ENCODE measurements around the gene RIC1.
"Not testable (repeated sequence)": the region's sequence is repeated elsewhere in the genome, so short reads cannot be mapped to it uniquely, and the experiment has no call there.

Gene RIC1

DNA sequence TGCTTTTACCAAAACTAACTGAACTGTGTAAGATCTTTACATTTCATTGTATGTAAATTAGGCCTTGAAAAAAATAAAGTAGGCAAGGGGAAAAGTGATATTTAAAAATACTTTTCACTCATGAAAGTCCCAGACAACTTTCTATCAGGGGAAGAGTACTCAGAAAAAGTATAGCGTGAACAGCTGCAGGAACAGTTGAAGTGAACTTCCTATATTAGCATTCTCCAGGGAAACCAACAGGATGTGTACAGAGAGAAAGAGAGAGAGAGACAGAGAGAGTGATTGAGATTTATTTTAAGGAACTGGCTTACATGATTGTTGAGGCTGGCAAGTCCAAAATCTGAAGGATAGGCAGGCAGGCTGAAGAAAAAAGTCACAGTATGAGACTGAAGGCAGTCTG, 162.0 kb downstream of the RIC1 start:
- DNase-seq = no peak

DNA sequence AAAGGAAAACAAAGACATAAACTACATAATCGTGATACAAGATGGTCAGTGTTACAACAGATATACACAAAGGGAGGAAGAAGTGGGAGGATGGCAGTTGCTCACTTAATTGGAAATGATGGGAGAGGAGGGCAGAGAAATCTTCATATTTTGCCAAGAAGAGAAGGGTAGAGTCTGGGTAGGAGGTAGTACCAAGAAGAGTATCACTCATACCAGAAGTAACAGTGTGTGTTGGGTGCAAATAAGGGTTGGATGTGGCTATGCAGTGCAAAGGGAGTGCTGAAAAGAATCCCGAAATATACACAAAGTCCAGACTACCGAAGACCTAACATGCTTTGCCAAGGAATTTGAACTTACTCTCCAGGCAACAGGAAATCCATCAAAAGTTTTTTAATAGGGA, 163.0 kb downstream of the RIC1 start:
- DNase-seq = no peak

DNA sequence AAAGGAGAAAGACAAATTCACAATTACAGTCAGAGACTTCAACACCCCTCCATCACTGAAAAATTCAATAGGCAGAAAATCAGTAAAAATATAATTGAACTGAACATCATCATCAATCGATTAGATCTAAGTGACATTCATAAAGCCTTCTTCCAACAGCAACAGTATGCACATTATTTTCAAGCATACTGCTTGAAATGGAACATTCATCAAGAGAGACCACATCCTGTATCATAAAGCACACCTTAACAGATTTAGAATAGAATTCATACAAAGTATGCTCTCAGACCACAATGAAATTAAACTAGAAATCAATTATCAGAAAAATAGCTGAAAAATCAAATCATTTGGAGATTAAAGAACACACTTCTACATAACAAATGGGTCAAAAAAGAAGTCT, 164.9 kb downstream of the RIC1 start:
- no peak for DNase-seq

DNA sequence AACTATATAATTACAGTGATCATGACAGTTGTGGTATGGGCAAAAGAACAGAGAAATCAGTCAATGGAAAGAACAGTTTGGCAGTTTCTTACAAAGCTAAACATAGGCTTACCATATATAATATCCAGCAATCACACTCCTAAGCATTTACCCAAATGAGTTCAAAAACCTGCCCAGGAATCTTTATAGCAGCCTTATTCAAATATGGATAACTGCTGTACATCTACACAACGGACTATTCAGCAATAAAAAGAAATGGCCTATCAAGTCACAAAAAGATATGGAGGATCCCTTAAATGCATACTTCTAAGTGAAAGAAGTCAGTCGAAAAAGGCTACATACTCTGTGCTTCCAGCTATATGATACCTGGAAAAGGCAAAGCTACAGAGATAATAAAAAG, 167.4 kb downstream of the RIC1 start:
- no peak for DNase-seq

DNA sequence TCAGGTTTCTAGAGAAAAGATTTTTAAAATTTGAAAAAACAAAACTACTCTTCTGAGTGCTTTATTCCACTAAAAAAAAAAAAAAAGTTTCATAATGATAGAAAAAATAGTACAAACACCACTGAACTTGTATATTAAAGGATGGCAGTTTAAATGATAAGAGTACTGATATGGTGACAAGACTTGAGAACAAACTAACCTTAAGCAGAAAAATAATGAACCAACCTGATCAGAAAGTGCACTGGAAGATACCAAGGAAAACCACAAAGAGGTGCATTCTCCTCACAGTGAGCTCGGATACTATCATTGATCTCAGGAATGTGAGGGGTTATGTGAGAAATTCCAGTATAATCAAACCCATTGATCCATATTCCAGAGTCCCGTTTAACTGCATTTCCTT, 169.7 kb downstream of the RIC1 start:
- DNase-seq = no peak

DNA sequence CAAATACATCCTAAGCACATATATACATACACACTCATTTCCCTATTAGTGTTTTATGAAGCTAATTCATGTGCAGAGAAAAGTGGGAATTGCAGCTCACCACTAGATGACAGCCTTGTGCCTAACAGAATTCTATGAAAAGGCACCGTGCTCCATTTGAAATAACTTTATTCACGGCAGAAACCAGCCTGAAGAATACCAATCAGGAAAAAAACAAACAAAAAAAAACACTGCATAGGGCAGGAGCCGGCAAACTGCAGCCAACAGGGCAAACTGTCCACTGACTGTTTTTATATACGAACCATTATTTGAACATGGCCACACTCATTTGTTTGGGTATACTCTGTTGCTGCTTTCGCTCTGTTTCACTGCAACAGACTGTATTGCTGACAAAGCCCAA, 170.4 kb downstream of the RIC1 start:
- DNase-seq = peak; percentile 28

DNA sequence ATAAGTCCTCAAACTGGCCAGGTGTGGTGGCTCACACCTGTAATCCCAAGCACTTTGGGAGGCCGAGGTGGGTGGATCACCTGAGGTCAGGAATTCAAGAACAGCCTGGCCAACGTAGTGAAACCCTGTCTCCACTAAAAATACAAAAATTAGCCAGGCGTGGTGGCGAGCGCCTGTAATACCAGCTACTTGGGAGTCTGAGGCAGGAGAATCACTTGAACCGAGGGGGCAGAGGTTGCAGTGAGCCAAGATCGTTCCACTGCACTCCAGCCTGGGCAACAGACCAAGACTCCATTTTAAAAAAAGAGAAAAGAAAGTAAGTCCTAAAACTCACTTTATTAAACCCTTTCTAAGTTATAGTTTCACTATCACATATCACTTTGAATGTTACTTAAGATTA, 171.5 kb downstream of the RIC1 start:
- DNase-seq = not testable (repeated sequence)

DNA sequence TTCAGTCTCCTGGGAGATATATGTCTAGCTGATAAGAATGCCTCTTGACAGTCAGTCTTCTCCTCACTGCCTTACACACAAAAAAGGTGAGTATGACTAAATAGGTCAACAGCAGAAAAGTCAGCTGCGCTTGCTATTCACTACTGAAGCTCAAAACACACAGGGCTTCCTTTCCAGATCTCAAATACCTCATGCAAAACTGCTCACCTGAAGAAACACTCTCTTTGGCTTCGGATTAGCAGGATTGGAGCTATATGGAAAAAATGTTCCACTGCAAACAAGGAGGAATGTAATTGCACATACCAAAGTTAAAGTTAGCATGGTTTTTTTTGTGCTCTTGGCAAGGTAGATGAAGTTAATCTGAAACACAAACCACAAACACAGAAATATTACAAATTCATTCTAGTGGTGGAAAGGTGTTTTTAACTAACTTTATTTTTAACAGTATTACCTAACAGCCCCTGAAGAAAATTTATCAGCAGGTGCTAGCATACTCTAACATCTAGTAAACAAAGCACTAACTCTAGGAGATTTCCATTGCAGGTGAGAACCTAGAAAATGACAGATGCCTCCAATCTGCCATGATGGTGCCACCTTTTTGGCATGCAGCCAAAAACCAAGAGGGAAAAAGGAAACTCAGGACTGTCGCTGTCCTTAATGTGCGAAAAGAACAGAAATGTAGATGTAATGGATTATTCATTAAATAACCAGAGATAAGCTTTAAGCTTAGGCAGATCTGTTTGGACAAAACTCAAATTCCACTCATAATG, 172.2 kb downstream of the RIC1 start:
- DNase-seq = no peak

DNA sequence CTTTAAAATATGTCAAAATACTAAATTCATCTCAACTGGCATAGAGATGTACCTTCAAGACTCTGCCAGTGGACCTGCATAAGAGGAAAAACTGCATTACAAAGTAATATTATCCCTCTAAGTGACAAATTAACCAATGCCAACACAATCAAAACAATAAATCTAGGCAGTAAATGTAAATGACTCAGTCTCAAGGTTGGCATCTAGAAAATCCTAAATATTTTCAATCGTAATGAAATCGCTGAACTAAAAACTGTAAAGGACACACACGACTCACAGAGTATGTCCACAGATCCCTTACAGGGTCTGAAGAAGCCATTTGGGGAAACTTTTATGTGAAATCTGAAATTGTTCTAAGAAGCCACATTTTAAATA, 172.8 kb downstream of the RIC1 start:
- no peak for DNase-seq

DNA sequence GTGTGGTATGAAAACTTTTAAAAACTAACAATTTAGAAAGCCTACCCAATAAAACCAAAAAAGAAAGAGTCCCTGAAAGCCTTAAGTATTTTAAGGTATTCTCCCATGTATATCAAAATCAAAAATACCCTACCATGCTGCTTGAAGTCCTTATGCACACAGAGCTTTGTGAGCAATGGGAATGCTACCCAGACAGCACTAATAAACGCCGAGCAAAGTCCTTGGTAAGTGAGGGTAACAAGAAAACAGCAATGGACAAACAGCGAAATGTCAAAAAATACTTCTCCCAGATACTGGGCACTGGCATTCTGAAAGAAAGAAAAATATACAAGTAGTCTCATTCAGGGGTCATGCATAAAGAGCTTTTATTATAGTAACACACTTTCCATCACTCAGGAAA, 176.6 kb downstream of the RIC1 start:
- DNase-seq = no peak

DNA sequence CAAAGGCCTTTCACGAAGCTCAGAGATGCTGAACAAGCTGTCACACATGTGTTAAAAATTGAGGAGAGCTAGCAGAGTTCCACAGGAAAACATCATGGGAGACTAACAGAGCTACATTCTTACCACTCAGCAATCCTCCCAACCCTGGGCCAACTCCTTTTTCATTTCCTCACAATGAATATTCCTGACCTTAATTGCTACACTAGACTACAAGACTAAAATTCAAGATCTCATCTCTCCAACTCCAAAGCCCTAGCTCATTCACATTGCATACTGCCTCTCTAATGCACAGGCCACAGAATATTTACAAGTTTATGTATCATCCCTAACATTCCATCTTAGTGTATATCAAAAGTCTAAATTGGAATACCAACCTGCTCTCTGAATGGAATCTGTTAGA, 182.8 kb downstream of the RIC1 start:
- no peak for DNase-seq

DNA sequence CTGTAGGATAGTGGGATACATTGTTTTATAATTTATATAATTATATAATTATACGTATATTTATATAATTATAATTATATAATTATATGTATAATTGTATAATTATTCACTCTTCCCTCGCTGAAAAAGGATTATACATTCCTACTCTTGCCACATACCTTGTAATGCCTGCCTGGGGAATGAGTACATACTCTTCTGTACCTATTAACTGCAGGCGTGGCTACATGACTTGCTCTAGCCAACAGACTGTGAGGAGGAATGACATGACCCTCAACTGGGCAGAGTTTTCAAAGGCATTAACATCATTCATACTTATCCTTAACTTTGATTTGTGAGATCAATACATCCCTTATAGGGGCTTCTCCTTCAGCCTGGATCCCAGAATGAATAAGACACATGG, 184.9 kb downstream of the RIC1 start:
- peak; percentile 0 for DNase-seq

DNA sequence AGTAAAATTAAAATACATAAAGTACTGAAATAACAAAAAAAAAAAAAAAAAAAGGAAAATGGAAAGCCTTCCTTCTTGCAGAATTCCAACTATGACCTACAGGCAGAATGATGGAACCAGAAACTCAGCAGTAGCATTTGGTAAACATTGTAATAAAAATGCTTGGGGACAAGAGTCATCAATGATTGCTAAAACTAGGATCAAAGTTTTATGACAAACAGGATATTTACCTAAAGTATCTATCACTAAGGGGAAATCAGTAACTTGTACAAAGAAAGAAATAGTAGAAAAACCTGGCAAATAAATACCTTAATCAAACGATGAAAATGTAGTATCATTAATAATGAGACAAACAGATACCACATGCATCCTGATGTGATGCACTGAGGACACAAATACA, 186.6 kb downstream of the RIC1 start:
- DNase-seq = no peak

DNA sequence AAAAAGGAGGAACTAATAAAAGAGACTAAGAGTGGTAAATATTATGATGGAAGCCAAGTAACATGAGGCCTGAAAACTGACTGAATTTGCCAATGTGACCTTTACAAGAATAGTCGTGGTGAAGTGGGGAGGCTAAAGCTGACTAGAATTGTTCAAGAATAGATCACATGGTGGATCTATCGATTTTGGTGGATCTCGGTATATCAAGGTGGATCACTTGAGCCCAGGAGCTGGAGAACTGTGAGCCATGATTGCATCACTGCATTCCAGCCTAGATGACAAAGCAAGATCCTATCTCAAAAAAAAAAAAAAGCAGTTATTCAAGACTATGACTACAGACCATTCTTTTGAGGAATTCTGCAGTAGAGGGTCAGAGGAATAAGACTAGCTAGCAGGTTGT, 189.0 kb downstream of the RIC1 start:
- DNase-seq = no peak

DNA sequence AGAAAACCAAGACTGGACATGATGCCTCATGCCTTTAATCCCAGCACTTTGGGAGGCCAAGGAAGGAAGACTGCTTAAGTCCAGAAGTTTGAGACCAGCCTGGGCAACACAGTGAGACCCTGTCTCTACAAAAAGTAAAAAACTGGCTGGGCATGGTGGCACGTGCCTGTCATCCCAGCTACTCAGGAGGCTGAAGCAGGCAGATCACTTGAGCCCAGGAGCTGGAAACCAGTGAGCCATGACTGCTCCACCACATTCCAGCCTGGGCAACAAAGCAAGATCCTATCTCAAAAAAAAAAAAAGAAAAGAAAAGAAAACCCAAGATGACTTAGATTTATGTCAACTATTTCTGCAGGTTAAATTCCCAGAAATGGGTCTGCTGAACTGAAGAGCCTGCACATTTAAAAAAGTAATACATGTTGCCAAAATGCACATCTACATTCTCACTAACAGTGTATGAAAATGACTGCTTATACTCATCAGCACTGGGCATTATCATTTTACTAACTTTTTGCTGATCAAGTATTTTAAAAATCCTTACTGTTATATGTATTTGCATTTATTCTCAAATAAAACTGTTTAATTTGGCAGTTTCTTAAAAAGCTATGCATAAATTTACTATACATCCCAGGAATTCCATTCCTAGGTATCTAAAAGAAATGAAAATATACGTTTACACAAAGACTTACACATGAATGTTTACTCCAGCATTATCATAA, 189.7 kb downstream of the RIC1 start:
- no peak for DNase-seq

DNA sequence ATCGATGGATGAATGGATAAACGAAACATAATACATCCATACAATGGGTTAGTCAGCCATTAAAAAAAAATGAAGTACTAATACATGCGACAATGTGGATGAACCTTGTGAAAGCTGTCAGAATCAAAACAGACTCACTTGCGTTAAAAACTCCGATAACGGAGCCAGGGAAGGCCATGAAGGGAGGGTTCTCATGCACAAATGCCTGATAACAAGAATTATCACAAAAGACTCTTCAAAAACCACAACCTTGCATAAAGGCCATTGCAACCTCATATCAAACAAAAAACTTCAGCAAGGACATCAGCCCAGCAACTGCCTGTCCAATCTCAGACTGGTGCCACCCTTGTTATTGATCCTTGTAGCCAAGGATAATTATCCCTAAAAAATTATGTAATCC, 190.3 kb downstream of the RIC1 start:
- no peak for DNase-seq

DNA sequence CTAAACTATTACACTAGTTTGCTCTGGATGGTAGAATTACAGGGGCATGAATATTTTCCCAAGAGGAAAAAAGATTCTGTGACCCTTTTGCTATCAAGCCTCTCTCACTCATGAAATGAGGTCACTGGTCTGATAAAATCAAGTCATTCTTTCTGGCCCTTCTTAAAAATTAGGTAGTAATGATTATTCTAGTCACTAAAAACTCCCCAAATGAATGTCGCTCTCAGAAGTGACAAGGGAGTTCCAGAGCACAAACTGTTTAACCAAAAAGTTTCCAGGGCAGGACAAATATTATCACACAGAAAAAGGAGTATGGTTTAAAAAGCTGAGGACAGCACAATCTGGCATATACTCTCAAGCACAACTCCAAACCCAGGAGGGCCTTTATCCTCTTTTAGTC, 191.5 kb downstream of the RIC1 start:
- no peak for DNase-seq

DNA sequence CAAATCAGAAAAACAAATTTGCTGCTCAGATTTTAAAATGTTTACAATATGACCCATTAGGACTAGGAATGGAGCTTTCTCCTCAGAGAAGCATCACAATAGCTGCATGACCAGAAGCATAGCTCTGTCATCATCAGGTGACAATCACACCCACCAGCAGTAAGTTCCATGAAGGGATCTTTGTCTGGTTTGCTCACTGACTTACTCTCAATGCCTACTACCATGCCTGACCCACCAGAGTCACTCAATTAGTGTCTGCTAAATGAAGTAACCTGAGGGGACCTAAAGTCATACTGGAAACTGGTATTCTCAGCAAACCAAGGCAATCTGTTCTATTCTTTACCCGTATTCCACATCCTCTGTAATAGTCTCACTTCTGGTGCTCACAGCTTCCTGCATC, 196.3 kb downstream of the RIC1 start:
- DNase-seq = no peak
